HL-60 (cell line): ENCODE results near the gene ARHGAP26.

Experiments
- DNase-seq, 2 experiments: peaks; one replicate each; pipeline ENCODE4 v3.0.0-alpha.2; 2010 to 2020; ENCODE audit warnings: low read depth in 1 of 2, low spot score in 1 of 2
- H3K27ac ChIP-seq: fragments of 250-450 bp; sonication (Bioruptor Pico); replicated peaks from 2 replicates; pipeline ENCODE4 v1.5.1; 2020; ENCODE audit warnings: mild to moderate bottlenecking, moderate library complexity
- H3K27me3 ChIP-seq: fragments of 250-450 bp; sonication (Bioruptor Pico); 2 replicates; pipeline ENCODE4 v1.5.1; 2021; ENCODE audit warnings: mild to moderate bottlenecking, moderate library complexity; ENCODE audit not compliant: insufficient read depth, poor library complexity, severe bottlenecking
- H3K4me3 ChIP-seq: replicated peaks from 2 replicates; pipeline ENCODE4 v1.5.1; 2011; ENCODE audit warnings: mild to moderate bottlenecking, control low read depth, low read length; ENCODE audit not compliant: insufficient read depth
- CTCF ChIP-seq: IDR thresholded peaks from one replicate; pipeline ENCODE4 v1.5.1; 2011; ENCODE audit warnings: low read length, control low read depth, inconsistent platforms; ENCODE audit not compliant: insufficient read depth
- GABPA ChIP-seq: IDR thresholded peaks from 2 replicates; pipeline ENCODE4 v1.6.1; 2012; ENCODE audit warnings: low read depth
- POLR2AphosphoS5 ChIP-seq: IDR thresholded peaks from 2 replicates; pipeline ENCODE4 v1.6.1; 2012; ENCODE audit warnings: low read depth
- REST ChIP-seq: IDR thresholded peaks from 2 replicates; pipeline ENCODE4 v1.6.1; 2012; ENCODE audit warnings: low read depth; ENCODE audit not compliant: insufficient replicate concordance
- SPI1 ChIP-seq: IDR thresholded peaks from 2 replicates; pipeline ENCODE4 v1.6.1; 2012; ENCODE audit warnings: low read depth, mild to moderate bottlenecking, borderline replicate concordance

The ARHGAP26 gene

GRCh38 chr5:142944140-142944539 lies 174.0 kb downstream of the ARHGAP26 start:
- no peaks in the 10 kb centered on the region for H3K27me3 ChIP-seq
- no peak for DNase-seq
- TF ChIP-seq GABPA, result no peak
- no peak for TF ChIP-seq SPI1
- no peak for TF ChIP-seq REST
- TF ChIP-seq POLR2AphosphoS5, result no peak
- no peak for TF ChIP-seq CTCF
- no peak overlapping the region for H3K4me3 ChIP-seq
- no peak overlapping the region for H3K27ac ChIP-seq

GRCh38 chr5:142945321-142945720 lies 175.1 kb downstream of the ARHGAP26 start:
- no peak overlapping the region for H3K27ac ChIP-seq
- TF ChIP-seq CTCF, result no peak
- no peaks in the 10 kb centered on the region for H3K27me3 ChIP-seq
- DNase-seq, result no peak
- H3K4me3 ChIP-seq, result no peak overlapping the region

- no peak for DNase-seq
- no peak overlapping the region for H3K27ac ChIP-seq
- no peaks in the 10 kb centered on the region for H3K27me3 ChIP-seq
- no peak overlapping the region for H3K4me3 ChIP-seq
- TF ChIP-seq REST, result no peak
- no peak for TF ChIP-seq POLR2AphosphoS5
- TF ChIP-seq SPI1, result no peak
- no peak for TF ChIP-seq GABPA
- TF ChIP-seq CTCF, result no peak
These were observed 175.7 kb downstream of the ARHGAP26 start for GRCh38 chr5:142945845-142946244.

GRCh38 chr5:142946547-142947426 lies 176.6 kb downstream of the ARHGAP26 start:
- Histone ChIP-seq H3K27me3 (no peaks in the 10 kb centered on the region), H3K4me3 (no peak overlapping the region), H3K27ac (no peak overlapping the region)
- no peak for DNase-seq
- TF ChIP-seq GABPA (no peak), POLR2AphosphoS5 (no peak), CTCF (no peak), SPI1 (no peak), REST (no peak)
